HG03135 (cell line): ENCODE results near the gene CAMK1D.

Experiments
- ATAC-seq: cut with Tn5 transposase; IDR thresholded peaks from one replicate; pipeline ENCODE4 v1.9.1; 2021; ENCODE audit warnings: mild to moderate bottlenecking, moderate library complexity; ENCODE audit not compliant: unreplicated experiment

The CAMK1D gene

DNA sequence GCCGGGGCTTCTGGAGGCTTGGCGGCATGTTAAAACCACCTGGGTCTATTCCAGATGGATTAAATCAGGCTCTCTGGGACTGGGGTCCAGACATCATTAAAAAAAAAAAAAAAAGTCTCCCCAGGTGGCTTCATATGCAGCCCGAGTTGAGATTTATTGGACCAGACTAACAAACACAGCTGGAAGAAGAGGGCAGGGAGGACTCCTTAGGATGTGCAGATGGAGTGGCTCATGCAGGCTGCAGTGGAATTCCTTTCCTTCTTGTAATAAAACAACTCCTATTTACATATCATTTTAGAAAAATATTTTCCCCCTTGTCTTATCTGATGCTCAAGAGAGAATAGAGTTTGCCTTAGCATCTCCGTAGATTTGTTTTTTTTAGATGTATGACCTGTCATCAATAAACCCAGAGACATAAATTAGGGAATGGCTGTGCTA lies 238.1 kb downstream of the CAMK1D start:
- ATAC-seq, result no peak

DNA sequence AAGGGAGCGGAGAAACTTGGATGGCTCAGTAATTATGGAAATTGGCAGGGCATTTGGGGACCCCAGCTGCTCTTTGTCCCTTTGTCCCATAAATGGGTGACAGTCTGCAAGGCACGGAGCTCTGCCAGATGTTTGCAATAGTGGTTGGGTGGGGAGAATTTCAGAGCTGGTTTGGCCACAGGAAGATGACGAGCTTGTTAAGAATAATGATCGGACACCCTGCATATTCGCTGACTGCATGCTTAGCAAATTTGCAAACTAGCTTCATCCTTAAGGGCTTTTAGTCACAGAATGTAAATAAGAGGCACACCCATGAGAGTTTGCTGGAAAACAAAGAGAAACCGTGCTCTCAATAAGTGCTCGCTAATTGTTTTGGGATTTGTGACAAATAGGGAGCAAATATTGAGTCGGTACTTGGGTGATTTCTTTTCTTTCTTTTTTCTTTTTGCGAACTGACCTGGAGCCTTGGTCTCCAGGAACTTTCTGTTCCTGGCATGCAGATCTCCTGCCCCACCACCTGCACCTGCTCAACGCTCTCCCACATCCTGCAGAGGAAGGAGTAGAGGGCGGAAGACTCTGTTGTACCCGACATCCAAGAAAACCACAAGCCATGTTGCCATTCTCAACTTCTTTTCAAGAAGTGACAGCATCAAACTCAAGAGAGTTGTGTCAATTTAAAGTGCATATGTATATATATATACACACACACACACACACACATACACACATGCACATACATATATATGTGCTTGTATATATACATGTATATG lies 238.9 kb downstream of the CAMK1D start:
- ATAC-seq, result no peak

DNA sequence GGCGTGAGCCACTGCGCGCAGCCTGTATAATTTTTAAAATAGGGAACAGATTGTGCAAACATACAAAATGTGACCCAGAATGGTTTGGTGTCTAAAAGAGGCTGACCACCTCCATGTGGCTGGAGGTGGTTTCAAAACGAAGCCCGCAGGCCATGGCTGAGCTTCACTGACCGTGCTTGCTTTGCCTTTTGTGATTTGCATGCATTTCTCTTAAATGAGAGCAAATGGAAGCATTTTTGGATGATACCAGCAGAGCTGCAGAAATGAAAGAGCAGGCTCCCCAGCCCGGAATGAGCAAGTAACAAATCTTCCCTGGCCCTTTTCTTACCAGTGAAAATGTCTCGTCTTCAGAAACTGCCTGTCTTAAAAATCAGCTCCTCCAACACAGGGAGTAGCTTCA lies 239.9 kb downstream of the CAMK1D start:
- ATAC-seq, result no peak

DNA sequence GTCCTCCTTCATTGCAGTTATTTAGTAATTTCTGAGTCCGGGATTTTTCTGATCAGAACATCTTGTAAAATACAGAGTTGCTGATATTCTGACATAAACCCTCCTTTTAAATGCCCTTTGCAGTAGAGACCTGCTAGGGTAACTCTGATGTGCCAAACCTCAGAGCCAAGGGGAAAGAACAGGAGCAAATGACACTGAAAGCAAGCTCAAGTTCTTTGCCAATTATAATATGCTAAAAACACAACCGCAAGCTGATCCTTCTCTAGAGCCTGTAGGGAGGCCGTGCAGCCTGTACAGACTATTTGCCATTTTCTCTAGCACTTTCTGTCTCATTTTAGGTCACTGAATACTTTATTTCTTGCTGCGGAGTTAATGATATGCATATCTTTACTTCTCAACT lies 240.4 kb downstream of the CAMK1D start:
- ATAC-seq, result no peak

DNA sequence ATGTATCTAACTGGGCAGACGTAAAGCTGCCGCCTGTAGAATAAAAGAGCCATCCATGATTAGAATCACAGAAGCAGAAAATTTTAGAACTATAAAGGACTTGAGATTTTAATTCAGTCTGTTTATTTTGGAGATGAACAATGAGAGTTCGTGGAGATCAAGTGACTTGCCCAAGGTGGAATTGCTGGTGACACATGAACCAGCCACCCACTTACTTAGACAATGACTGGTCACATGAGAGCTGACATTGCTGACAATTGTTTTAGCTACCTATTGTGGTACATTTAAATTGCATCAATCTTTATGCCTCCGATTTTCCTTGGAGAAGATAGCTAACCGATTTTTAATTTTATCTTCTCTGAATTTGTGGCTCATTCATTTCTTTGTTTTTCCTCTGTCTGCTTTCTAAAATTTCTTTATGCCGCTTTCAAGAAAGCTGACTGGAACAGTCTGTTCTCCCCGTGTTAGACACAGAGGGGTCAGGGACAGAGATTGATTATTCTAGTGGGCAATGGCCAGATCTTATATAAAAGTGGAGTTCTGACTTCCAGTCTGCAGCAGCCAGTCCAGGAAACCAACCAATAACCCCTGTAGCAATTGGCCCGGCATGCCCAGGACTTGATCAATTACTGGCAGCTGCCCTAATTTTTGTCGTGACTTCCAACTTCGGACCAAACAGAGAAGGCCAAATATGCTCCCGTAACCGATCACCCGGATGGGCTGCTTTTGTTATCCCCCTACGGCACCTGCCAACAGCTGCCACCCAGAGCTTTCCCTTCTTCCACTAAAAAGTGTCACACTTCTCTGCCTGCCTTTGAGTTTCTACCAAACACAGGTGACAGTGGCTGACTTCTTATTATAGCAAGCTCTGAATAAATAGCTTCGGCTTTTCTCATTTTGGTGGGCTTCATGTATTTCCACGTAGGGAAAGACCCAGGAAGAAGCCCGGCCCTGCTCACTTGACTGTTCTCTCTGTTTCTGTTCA lies 241.6 kb downstream of the CAMK1D start:
- ATAC-seq, result no peak

DNA sequence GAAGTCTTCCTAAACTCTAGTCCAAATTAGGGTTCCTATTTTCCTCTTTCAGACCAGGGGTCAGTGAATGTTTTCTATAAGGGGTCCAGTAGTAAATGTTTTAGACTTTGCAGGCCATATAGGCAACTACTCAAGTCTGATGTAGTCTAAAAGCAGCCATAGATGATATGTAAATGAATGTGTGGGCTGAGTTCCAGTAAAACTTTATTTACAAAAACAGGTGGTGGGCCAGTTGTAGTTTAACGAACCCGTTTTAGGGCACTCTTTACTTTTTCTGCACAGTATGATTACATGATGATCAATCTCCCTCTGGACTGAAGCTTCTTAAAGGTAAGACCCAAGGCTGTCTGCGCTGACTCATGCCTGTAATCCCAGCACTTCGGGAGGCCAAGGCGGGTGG lies 243.6 kb downstream of the CAMK1D start:
- no peak for ATAC-seq

DNA sequence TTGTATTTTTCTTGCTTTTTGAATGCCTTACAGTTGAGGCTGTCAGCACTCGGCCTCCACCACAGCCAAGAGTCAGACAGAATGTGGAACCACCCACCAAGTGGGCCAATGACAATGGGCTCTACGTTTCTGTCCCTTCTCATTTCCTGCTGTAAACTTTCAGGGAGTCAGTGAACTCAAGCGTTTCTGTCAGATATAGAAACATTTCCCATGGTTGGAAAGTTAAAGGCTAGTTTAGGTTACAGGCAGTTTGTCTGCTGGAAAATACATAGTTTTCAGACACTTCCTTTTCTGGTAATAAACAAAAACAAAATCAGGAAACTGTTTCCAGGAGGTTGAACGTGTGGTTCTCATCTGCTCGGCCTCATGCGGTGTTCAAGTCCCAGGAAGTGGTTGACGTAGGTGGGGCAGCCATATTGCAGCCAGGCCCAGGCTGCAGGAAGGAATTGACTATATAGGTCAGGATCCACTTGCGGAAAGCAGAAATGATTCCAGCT lies 245.1 kb downstream of the CAMK1D start:
- no peak for ATAC-seq

DNA sequence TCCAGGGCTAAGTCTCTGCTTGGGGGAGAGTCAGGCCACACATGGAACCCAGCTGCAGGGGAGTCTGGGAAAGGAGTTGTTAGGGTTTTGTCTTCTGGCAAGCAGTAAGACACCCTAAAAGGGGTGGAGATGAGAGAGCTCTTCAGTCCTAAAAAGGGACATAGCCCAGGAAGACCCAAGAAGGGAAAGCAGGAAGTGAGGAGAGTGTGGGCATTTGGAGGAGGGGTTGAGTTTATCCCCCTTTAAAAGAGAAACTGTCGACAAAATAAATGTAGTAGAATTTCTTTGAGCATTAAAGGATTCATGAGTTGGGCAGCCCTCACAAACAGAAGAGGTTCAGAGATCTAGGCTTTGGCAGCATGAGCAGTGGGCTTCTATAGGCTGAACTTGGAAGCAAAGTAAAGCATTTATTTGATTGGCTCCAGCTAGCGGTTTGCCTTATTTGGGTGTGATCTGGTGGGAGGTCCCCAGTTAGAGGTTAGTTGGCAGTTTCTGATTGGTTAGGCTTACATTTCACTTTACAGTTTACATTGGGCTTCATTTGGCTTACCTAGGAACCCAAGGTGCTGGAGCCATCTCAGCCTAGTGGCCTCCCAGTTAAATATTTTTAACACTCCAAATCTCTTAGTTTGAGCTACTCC lies 246.7 kb downstream of the CAMK1D start:
- ATAC-seq, result no peak

DNA sequence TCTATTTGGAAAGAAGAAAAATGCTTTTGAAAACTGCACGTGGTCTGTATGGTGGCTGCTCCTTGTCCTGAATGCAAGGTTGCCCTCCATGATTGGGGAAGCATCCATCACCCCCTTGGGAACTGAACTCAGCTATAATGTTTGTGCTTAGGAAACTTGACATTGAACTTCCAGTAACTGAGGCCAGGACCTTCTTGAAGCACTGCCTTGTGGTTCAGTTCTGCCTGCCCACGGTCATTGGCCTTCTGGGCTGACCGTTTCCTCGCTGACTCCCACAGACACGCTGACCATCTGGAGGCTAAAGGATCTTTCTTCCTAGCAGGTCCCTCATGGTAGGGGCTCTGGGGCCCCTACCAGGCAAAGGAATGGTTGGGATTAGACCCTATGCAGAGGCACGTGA lies 247.8 kb downstream of the CAMK1D start:
- ATAC-seq, result no peak

DNA sequence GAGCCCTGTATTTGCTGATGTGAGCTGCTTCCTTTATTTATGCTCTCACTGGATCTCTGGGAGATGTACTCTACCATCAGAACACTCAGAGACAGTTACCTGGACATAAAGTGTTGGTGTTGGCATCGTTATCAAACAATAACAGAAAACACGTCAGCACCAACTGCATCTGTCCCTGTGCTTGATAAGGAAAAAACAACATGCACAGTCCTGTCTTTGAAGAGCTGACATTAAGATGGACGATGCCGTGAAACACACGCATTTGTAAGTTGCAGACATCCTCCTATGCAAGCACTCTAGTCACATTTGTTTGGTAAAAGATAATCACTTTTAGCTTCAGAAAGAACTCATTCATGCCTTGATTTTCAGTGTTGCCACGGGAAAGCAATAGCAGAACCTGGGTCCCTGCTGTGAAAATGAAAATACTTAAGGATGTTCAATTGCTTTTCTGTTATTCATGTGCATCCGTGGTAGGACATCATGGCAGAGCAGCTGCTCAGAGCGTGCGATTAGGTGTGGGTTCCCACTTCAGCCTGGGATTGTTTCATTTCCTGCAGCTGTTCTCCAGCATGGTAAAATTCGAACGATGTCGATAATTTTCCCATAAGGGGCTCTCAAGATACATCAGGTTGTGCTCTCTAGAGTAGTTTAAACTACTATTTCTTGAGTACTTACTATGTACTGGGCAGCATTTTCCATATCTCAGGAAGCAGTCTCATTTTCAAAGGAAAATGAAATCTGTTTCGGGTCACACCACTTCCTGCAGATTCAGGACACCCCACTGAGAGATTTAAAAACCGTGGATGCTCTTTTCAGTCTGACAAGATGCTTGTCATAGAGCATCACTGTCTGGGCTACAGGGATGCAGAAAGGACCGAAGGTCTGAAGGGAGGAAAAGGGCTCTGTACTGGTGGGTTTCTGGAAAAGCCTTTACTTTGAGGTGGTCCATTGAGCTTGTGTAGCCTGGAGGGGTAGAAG lies 248.7 kb downstream of the CAMK1D start:
- ATAC-seq, result no peak

DNA sequence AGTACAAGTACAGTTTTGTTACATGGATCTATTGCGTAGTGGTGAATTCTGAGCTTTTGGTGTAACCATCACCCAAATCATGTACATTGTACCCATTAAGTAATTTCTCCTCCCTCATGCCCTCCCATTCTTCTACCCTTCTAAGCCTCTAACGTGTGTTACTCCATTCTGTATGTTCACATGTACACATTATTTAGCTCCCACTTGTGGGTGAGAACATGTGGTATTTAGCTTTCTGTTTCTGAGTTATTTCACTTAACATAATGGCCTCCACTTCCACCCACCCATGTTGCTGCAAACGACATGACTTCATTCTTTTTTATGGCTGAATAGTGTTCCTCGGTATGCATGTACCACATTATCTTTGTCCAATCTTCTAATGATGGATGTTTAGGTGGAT lies 251.3 kb downstream of the CAMK1D start:
- ATAC-seq, result no peak

DNA sequence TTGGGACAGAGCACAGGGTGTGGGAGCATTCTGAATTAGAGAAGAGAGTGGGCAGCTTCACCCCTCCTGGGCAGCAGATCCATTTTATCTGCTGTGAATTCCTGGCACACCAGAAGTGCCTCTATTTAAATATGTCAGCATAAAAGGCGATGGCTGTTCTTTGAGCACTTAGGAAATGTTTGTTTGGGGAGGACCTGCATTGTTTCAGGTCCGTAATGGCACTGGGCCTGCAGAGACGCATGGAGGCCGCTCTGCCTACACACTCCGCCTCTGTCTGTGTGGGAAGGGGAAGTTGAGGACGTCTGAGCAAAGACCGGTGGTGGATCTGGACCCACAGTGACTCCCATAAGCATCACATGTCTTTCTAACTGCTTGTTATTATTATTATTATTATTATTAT lies 253.2 kb downstream of the CAMK1D start:
- no peak for ATAC-seq

DNA sequence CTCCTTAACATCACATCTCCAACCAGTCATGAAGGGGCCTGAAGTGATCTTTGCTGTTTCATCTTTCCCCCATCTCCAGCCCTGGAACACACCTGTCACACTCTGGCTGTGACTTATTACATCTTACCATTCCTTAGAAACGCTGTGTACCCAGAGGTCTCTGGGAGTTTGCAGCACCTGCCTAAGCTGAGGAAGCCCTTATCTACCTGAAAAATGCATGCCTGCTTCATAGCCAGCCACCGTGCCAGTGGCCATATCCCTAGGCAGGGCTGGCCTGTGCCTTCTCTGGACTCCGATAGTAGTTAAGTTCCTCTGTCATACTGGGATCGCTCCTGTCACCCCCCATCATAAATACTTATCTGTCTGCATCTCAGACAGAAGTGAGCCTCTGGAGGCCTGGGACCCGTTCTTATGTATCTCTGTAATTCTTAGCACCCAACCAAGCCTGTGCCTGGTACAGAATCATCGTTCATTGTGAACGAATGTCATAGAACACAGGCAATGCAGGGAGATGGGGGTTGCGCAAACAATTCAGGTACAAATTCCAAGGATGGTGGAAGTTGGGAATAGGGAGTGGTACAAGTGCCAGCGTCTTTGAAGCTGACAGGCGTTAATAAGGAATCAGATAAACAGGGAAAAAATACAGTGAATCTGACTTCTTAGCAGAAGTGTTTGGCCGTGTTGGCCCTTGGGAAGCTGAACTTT lies 254.6 kb downstream of the CAMK1D start:
- ATAC-seq, result no peak

DNA sequence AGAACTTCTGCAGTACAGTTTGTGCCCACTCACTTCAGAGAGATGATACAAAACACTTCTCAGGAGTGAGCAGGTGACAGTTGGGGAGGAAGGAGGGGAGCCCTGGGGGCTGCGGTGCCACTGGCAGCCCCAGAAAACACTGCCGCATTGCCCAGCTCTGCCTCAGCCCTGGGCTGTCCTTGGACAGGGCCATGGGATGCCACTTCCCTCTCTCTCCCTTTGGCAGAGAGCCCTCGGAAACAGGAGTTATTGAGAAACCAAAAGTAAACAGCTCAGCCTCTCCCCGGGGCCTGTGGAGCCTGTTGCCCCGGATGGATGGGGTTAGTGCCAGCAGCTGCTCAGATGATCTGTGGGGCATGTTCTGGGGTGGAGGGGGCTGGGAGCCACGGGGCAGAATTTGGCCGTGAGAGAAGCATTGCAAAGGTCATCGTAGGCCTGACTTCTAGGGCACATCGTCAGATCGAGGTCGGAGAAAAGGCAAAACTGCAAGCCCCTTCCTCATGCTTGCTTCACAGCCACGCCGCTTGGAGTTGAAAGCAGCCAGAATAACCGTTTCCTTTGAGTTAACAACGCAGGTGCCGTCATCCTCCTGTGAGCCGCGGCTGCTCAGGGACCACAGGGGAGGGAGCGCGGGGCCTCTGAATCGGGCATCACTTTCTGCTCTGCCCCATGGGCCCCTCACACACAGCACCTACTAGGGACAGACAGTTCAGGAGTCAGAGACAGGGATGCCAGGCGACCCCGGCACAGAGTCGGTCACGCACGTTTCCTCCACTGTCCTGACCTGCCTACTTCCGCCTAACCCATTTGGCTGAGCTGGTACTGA lies 256.4 kb downstream of the CAMK1D start:
- ATAC-seq, result peak; percentile 70

DNA sequence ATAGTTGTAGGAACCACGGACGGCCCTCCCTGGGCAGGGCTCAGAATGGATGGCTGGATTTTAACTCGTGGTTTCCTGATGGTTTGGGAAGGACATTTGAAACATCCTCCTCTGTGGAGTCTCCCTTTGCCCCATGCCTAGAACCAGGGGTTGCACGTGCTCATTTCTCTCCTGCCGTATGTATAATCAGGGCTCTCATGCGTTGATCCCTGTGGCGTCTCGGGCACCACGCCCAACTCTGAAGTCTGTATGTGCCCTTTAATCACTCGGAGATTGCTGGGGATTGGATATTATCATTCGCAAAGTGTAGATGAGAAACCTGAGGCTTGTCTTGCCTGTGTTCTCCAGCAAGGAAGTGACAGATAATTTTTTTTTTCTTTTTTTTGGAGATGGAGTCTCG lies 257.1 kb downstream of the CAMK1D start:
- ATAC-seq, result no peak

DNA sequence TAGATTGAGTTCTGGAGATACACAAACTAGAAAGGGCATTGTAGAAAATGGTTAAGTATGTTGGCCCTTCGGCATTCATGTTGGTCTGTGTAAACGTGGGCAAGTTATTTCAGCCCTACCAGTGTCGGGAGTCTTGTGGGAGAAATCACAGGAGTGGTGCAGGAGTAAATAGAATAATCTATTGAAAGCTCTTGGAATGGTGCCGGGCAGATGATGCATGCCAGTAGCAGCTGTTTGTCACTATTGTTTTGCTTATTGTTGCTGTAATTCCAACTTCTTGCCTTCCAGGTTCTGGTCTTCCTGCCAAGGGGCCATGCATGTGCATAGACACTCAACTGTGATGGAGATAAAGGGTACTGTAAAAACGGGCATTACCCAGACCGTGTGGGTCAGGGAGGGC lies 259.4 kb downstream of the CAMK1D start:
- ATAC-seq, result no peak

DNA sequence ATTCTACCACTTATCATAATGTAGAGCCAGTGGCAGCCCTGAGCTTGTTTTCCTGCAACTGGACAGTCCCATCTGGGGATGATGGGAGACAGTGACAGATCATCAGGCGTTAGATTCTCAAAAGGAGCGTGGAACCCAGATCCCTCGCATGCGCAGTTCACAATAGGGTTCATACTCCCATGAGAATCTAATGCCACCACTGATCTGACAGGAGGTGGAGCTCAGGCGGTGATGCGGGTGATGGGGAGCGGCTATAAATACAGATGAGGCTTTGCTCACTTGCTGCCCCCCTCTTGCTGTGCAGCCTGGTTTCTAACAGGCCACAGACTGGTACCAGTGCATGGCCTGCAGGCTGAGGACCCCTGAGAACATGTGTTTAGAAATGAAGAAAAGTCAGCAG lies 260.1 kb downstream of the CAMK1D start:
- ATAC-seq, result no peak

DNA sequence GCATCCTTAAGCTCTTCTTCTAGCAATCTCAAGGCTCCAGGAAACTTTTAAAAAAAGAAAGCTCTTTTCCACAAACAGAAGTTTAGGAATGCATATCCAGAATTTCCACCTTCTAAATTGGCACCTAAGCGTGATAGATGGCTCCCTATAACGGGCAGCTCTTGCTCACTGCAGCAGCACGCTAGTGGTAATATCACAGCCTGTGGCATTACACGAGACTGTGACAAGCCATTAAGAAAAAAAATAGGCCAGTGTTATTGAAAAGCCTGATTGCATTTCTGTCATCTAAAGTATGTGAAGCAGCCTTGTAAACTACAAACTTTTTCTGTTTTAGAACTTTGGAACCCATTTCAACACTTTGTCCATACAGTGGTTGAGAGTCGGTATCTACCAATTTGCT lies 263.8 kb downstream of the CAMK1D start:
- ATAC-seq, result no peak
